OCI-LY1 (cell line): ENCODE data around the gene EEFSEC.

Experiments
- H2AFZ ChIP-seq: fragments of 200-600 bp; sonication (generic), shearing (Covaris generic); 2 replicates; pipeline ENCODE4 v1.6.0; 2014; ENCODE audit warnings: antibody characterized with exemption, mild to moderate bottlenecking, low read length
- H3F3A ChIP-seq: fragments of 200-600 bp; sonication (generic), shearing (Covaris generic); 2 replicates; pipeline ENCODE4 v1.6.0; 2014; ENCODE audit warnings: mild to moderate bottlenecking, antibody characterized with exemption, low read length, moderate library complexity; ENCODE audit not compliant: insufficient read depth
- H3K27ac ChIP-seq: fragments of 200-600 bp; sonication (generic); 2 replicates; pipeline ENCODE4 v1.5.1; 2014; ENCODE audit warnings: low read length, mixed run types, mild to moderate bottlenecking, low read depth; ENCODE audit not compliant: poor library complexity, severe bottlenecking
- H3K27me3 ChIP-seq: fragments of 200-600 bp; sonication (generic); 2 replicates; pipeline ENCODE4 v1.6.0; 2014; ENCODE audit warnings: antibody characterized with exemption, mild to moderate bottlenecking, low read length, moderate library complexity; ENCODE audit not compliant: insufficient read depth
- H3K36me3 ChIP-seq: fragments of 200-600 bp; sonication (generic); 2 replicates; pipeline ENCODE4 v1.6.1; 2014; ENCODE audit warnings: mild to moderate bottlenecking, antibody characterized with exemption, low read length, moderate library complexity, mixed read lengths; ENCODE audit not compliant: insufficient read depth
- H3K4me1 ChIP-seq: fragments of 200-600 bp; sonication (generic); 2 replicates; pipeline ENCODE4 v1.5.1; 2014; ENCODE audit warnings: mild to moderate bottlenecking, low read length, moderate library complexity; ENCODE audit not compliant: insufficient read depth, severe bottlenecking
- H3K4me2 ChIP-seq: fragments of 200-600 bp; sonication (generic), shearing (Covaris generic); 2 replicates; pipeline ENCODE4 v1.6.1; 2014; ENCODE audit warnings: low read length
- H3K4me3 ChIP-seq: fragments of 200-600 bp; sonication (generic); 2 replicates; pipeline ENCODE4 v1.5.1; 2014; ENCODE audit warnings: low read length, low read depth, mild to moderate bottlenecking, mixed read lengths; ENCODE audit not compliant: poor library complexity, severe bottlenecking
- H3K79me2 ChIP-seq: fragments of 200-600 bp; shearing (Covaris generic); 2 replicates; pipeline ENCODE4 v1.6.1; 2016; ENCODE audit warnings: mixed run types, low read length, mixed read lengths; ENCODE audit not compliant: insufficient read depth
- H3K9ac ChIP-seq: fragments of 200-600 bp; sonication (generic), shearing (Covaris generic); 2 replicates; pipeline ENCODE4 v1.6.1; 2014; ENCODE audit warnings: mild to moderate bottlenecking, low read length, mixed read lengths
- H3K9me2 ChIP-seq: fragments of 200-600 bp; sonication (generic), shearing (Covaris generic); 2 replicates; pipeline ENCODE4 v1.6.1; 2014; ENCODE audit warnings: low read depth, mild to moderate bottlenecking, low read length, mixed read lengths
- H3K9me3 ChIP-seq: fragments of 200-600 bp; shearing (Covaris generic); 2 replicates; pipeline ENCODE4 v1.6.1; 2014; ENCODE audit warnings: low read length, mixed read lengths
- H4K20me1 ChIP-seq: fragments of 200-600 bp; sonication (generic), shearing (Covaris generic); 2 replicates; pipeline ENCODE4 v1.6.0; 2016; ENCODE audit warnings: mild to moderate bottlenecking, low read length; ENCODE audit not compliant: insufficient read depth
- CTCF ChIP-seq: fragments of 200-600 bp; sonication (generic), shearing (Covaris generic); IDR thresholded peaks from 2 replicates; pipeline ENCODE4 v1.5.1; 2017; ENCODE audit warnings: mild to moderate bottlenecking, antibody characterized with exemption, low read length, moderate library complexity, mixed read lengths
- EZH2 ChIP-seq: fragments of 200-600 bp; sonication (generic), shearing (Covaris generic); IDR thresholded peaks from 2 replicates; pipeline ENCODE4 v1.8.0; 2017; ENCODE audit warnings: borderline replicate concordance, mixed run types, mild to moderate bottlenecking, antibody characterized with exemption, low read length, moderate library complexity, mixed read lengths

The EEFSEC gene

GRCh38 chr3:128241741-128242140, 88.5 kb downstream of the EEFSEC start:
- Histone ChIP-seq H2AFZ (no peak overlapping the region), H3K79me2 (no peaks in the 10 kb centered on the region), H3K9me2 (no peaks in the 10 kb centered on the region), H3K27ac (no peak overlapping the region), H3K4me2 (no peak overlapping the region), H3K4me1 (peaks cover under 1% of the 10 kb centered on the region), H3K9ac (no peak overlapping the region), H3K36me3 (no peaks in the 10 kb centered on the region), H3K9me3 (no peaks in the 10 kb centered on the region), H3K27me3 (no peaks in the 10 kb centered on the region), H4K20me1 (no peaks in the 10 kb centered on the region), H3F3A (no peaks in the 10 kb centered on the region), H3K4me3 (no peak overlapping the region)
- TF ChIP-seq EZH2 (no peak), CTCF (no peak)

GRCh38 chr3:128242818-128243601, 89.7 kb downstream of the EEFSEC start:
- Histone ChIP-seq H3K4me1 (no peaks in the 10 kb centered on the region), H2AFZ (no peak overlapping the region), H3K36me3 (peaks cover 3% of the 10 kb centered on the region; the same call in 1 of the 2 replicates)

GRCh38 chr3:128243602-128244504, 90.6 kb downstream of the EEFSEC start:
- Histone ChIP-seq H3K79me2 (no peaks in the 10 kb centered on the region), H3K27ac (no peak overlapping the region), H3K9me2 (no peaks in the 10 kb centered on the region), H2AFZ (no peak overlapping the region), H3K4me2 (no peak overlapping the region), H3K4me3 (no peak overlapping the region), H4K20me1 (no peaks in the 10 kb centered on the region), H3K36me3 (peaks cover 6% of the 10 kb centered on the region; the same call in 1 of the 2 replicates), H3F3A (no peaks in the 10 kb centered on the region), H3K9me3 (no peaks in the 10 kb centered on the region), H3K9ac (no peak overlapping the region), H3K4me1 (no peaks in the 10 kb centered on the region), H3K27me3 (no peaks in the 10 kb centered on the region)
- no peak for TF ChIP-seq CTCF

More at GRCh38 chr3:128242818-128243601, 89.7 kb downstream of the EEFSEC start:
- no peak overlapping the region for H3K9ac ChIP-seq
- no peaks in the 10 kb centered on the region for H3K27me3 ChIP-seq
- H3K9me3 ChIP-seq = no peaks in the 10 kb centered on the region
- no peaks in the 10 kb centered on the region for H3K79me2 ChIP-seq
- H3K9me2 ChIP-seq = no peaks in the 10 kb centered on the region
- H3F3A ChIP-seq = no peaks in the 10 kb centered on the region
- no peak overlapping the region for H3K4me2 ChIP-seq
- H4K20me1 ChIP-seq = no peaks in the 10 kb centered on the region
- no peak overlapping the region for H3K27ac ChIP-seq
- TF ChIP-seq CTCF (no peak), EZH2 (no peak)
- H3K4me3 ChIP-seq = no peak overlapping the region
